Smooth muscle cell (in vitro differentiated cells): Measurements from ENCODE around the gene KRTAP12-4. TPM values are rescaled to one million over a fixed set of nuclear protein-coding genes. Genes with fewer than 3 reads are reported as not detected.

Experiments
- DNase-seq: peaks from one replicate; lab custom pipeline; 2025; ENCODE audit not compliant: unreplicated experiment; lab: John Stamatoyannopoulos, UW
- H2AFZ ChIP-seq: fragments of 200-600 bp; sonication (generic); 2 replicates; pipeline ENCODE4 v1.6.0; 2016; ENCODE audit warnings: antibody characterized with exemption, low read depth, mild to moderate bottlenecking
- H3F3A ChIP-seq: fragments of 200-600 bp; sonication (generic); 2 replicates; pipeline ENCODE4 v1.6.0; 2017; ENCODE audit warnings: antibody characterized with exemption, low read depth
- H3K27ac ChIP-seq: fragments of 200-600 bp; sonication (generic); 2 replicates; pipeline ENCODE4 v1.5.1; 2016; ENCODE audit warnings: low read depth, mild to moderate bottlenecking
- H3K27me3 ChIP-seq: fragments of 200-600 bp; sonication (generic); 2 replicates; pipeline ENCODE4 v1.6.1; 2016; ENCODE audit warnings: low read depth, mild to moderate bottlenecking
- H3K36me3 ChIP-seq: fragments of 200-600 bp; sonication (generic); 2 replicates; pipeline ENCODE4 v1.5.1; 2016; ENCODE audit warnings: low read depth
- H3K4me1 ChIP-seq: fragments of 200-600 bp; sonication (generic); 2 replicates; pipeline ENCODE4 v1.5.1; 2016; ENCODE audit warnings: low read depth
- H3K4me2 ChIP-seq: fragments of 200-600 bp; sonication (generic); 2 replicates; pipeline ENCODE4 v1.6.0; 2016; ENCODE audit warnings: mild to moderate bottlenecking
- H3K4me3 ChIP-seq: fragments of 200-600 bp; sonication (generic); 2 replicates; pipeline ENCODE4 v1.5.1; 2016; ENCODE audit warnings: mild to moderate bottlenecking
- H3K79me2 ChIP-seq: fragments of 200-600 bp; sonication (generic); 2 replicates; pipeline ENCODE4 v1.6.0; 2016; ENCODE audit warnings: low read depth, mild to moderate bottlenecking
- H3K9ac ChIP-seq: fragments of 200-600 bp; sonication (generic); 2 replicates; pipeline ENCODE4 v1.6.0; 2016; ENCODE audit warnings: low read depth
- H3K9me3 ChIP-seq: fragments of 200-600 bp; sonication (generic); replicated peaks from 2 replicates; pipeline ENCODE4 v1.5.1; 2016; ENCODE audit warnings: low read depth
- H4K20me1 ChIP-seq: fragments of 200-600 bp; sonication (generic); 2 replicates; pipeline ENCODE4 v1.6.0; 2016; ENCODE audit warnings: low read depth
- CTCF ChIP-seq: fragments of 200-600 bp; sonication (generic); IDR thresholded peaks from 2 replicates; pipeline ENCODE4 v1.5.1; 2017; ENCODE audit warnings: borderline replicate concordance, mild to moderate bottlenecking, antibody characterized with exemption; ENCODE audit not compliant: insufficient read depth, poor library complexity, severe bottlenecking
- WGBS: methylation state at CpG from one replicate; pipeline ENCODE4 v1.1.7; 2016; ENCODE audit warnings: low lambda C conversion rate; 5-methylcytosine and 5-hydroxymethylcytosine counted together
- polyA plus RNA-seq: library from polyadenylated mRNA; unstranded; fragments of >200 nt; fragmentation: Nextera tagmentation; extraction: Ambion mirVana; gene quantifications from 2 replicates; pipeline ENCODE4 v1.2.1, GENCODE V29; 2016
- total RNA-seq: library from RNA; depleted of rRNA; stranded (reverse); fragments of >200 nt; gene quantifications from 2 replicates; pipeline ENCODE4 v1.2.3, GENCODE V29; 2014

Gene KRTAP12-4
- total and polyA plus RNA-seq, 2 experiments from 2014 or later = not detected

GRCh38 chr21:44650973-44651675 lies 3.3 kb downstream of the KRTAP12-4 start:
- Histone ChIP-seq H3K4me3 (no peak overlapping the region), H4K20me1 (no peaks in the 10 kb centered on the region), H3K4me1 (no peaks in the 10 kb centered on the region), H3K4me2 (no peak overlapping the region), H2AFZ (no peak overlapping the region), H3K36me3 (no peaks in the 10 kb centered on the region), H3K27ac (no peak overlapping the region), H3K9ac (no peak overlapping the region), H3K9me3 (no peaks in the 10 kb centered on the region), H3F3A (no peaks in the 10 kb centered on the region), H3K27me3 (no peaks in the 10 kb centered on the region), H3K79me2 (no peaks in the 10 kb centered on the region)
- no peak for TF ChIP-seq CTCF
- DNase-seq = no peak
- WGBS = 92% methylated on average over 12 of the region's 12 CpGs

- Histone ChIP-seq H3K4me2 (no peak overlapping the region), H3K27ac (no peak overlapping the region), H3K4me1 (no peaks in the 10 kb centered on the region), H3K27me3 (no peaks in the 10 kb centered on the region), H3K9ac (no peak overlapping the region), H3K9me3 (no peaks in the 10 kb centered on the region), H3K36me3 (no peaks in the 10 kb centered on the region), H4K20me1 (no peaks in the 10 kb centered on the region), H3K79me2 (no peaks in the 10 kb centered on the region), H2AFZ (no peak overlapping the region), H3K4me3 (no peak overlapping the region), H3F3A (no peaks in the 10 kb centered on the region)
- no peak for DNase-seq
- 92% methylated on average over 20 of the region's 20 CpGs for WGBS
- TF ChIP-seq CTCF = no peak
Observed at GRCh38 chr21:44650265-44650972, 4.0 kb downstream of the KRTAP12-4 start.

- no peaks in the 10 kb centered on the region for H3K9me3 ChIP-seq
- WGBS = 93% methylated on average over 18 of the region's 18 CpGs
- H3K4me2 ChIP-seq = no peak overlapping the region
- no peak overlapping the region for H3K4me3 ChIP-seq
- H3K27me3 ChIP-seq = no peaks in the 10 kb centered on the region
- no peaks in the 10 kb centered on the region for H3K36me3 ChIP-seq
- no peaks in the 10 kb centered on the region for H3F3A ChIP-seq
- H4K20me1 ChIP-seq = no peaks in the 10 kb centered on the region
- no peak for TF ChIP-seq CTCF
- no peak for DNase-seq
- H3K9ac ChIP-seq = no peak overlapping the region
- H3K79me2 ChIP-seq = no peaks in the 10 kb centered on the region
- no peak overlapping the region for H2AFZ ChIP-seq
- H3K4me1 ChIP-seq = no peaks in the 10 kb centered on the region
- no peak overlapping the region for H3K27ac ChIP-seq
Observed at GRCh38 chr21:44649521-44650100, 4.8 kb downstream of the KRTAP12-4 start.
